H1 (cell line): ENCODE results near the gene CLINT1. TPM values are rescaled to one million over a fixed set of nuclear protein-coding genes. Genes with fewer than 3 reads are reported as not detected.

Source experiments
- CTCF ChIA-PET: fragments of 300-600 bp; sonication (Branson Sonifier 250); formaldehyde crosslinking; loops from one replicate; lab custom pipeline; 2021; ENCODE audit not compliant: partially characterized antibody; lab: Charles Lee
- POLR2A ChIA-PET: fragments of 300-600 bp; sonication (Branson Sonifier 250); formaldehyde crosslinking; loops from one replicate; lab custom pipeline; 2021; ENCODE audit warnings: inconsistent platforms; ENCODE audit not compliant: partially characterized antibody; lab: Charles Lee
- DNase-seq, 2 experiments: peaks; one replicate each; pipeline versions ENCODE4 v3.0.0 to v3.0.0-alpha.2; 2010 to 2022; ENCODE audit warnings: low spot score in 2 of 2, low read depth in 1 of 2, mixed read lengths in 1 of 2
- FAIRE-seq: peaks from 2 replicates; lab custom pipeline; 2011; peaks lifted over from hg19 to GRCh38; lab: Jason Lieb, UNC
- H2AFZ ChIP-seq: 2 replicates; pipeline ENCODE4 v1.8.1; 2012; ENCODE audit warnings: low read length, inconsistent platforms
- H2AK5ac ChIP-seq: 2 replicates; pipeline ENCODE4 v1.6.1; 2013; ENCODE audit warnings: low read depth, low read length
- H2BK120ac ChIP-seq: replicated peaks from 2 replicates; pipeline ENCODE3; 2013; ENCODE audit warnings: low read depth, low read length, inconsistent platforms
- H2BK12ac ChIP-seq: 2 replicates; pipeline ENCODE4 v1.6.1; 2013; ENCODE audit warnings: low read depth, low read length
- H2BK15ac ChIP-seq: 2 replicates; pipeline ENCODE4 v1.6.1; 2013; ENCODE audit warnings: low read length
- H2BK20ac ChIP-seq: 2 replicates; pipeline ENCODE4 v1.6.1; 2013; ENCODE audit warnings: low read length
- H2BK5ac ChIP-seq: 2 replicates; pipeline ENCODE4 v1.6.1; 2013; ENCODE audit warnings: low read depth, low read length
- H3K14ac ChIP-seq: 2 replicates; pipeline ENCODE4 v1.6.1; 2013; ENCODE audit warnings: inconsistent platforms; ENCODE audit not compliant: insufficient read length
- H3K18ac ChIP-seq: 2 replicates; pipeline ENCODE4 v1.6.1; 2013; ENCODE audit warnings: low read length; ENCODE audit errors: extremely low read depth
- H3K23ac ChIP-seq: 2 replicates; pipeline ENCODE4 v1.6.1; 2013; ENCODE audit warnings: inconsistent platforms; ENCODE audit not compliant: insufficient read length
- H3K23me2 ChIP-seq: 2 replicates; pipeline ENCODE4 v1.6.1; 2013; ENCODE audit warnings: low read depth, low read length
- H3K27ac ChIP-seq: 2 replicates; pipeline ENCODE4 v1.6.1; 2011; ENCODE audit warnings: low read depth, low read length, inconsistent platforms
- H3K27me3 ChIP-seq, 4 experiments: replicated peaks in 1 of 4; 1 replicate in 1 of 4; 2 replicates in 3 of 4; pipeline versions ENCODE4 v1.6.1 to v1.8.1; 2011 to 2013; ENCODE audit warnings: low read length in 3 of 4, mild to moderate bottlenecking in 3 of 4, inconsistent platforms in 2 of 4, mixed read lengths in 2 of 4, moderate library complexity in 1 of 4; ENCODE audit not compliant: control insufficient read depth in 3 of 4, insufficient read depth in 3 of 4; ENCODE audit errors: extremely low read depth in 1 of 4
- H3K36me3 ChIP-seq, 4 experiments: 2 replicates each; pipeline versions ENCODE4 v1.6.1 to v1.8.1; 2011 to 2013; ENCODE audit warnings: mild to moderate bottlenecking in 4 of 4, low read length in 3 of 4, moderate library complexity in 2 of 4, control low read depth in 1 of 4, inconsistent platforms in 1 of 4; ENCODE audit not compliant: insufficient read depth in 4 of 4, control insufficient read depth in 2 of 4
- H3K4ac ChIP-seq: replicated peaks from 2 replicates; pipeline ENCODE3; 2013; ENCODE audit warnings: low read length, low read depth, mixed read lengths, inconsistent platforms; ENCODE audit not compliant: insufficient read length
- H3K4me1 ChIP-seq, 4 experiments: replicated peaks in 1 of 4; 1 replicate in 1 of 4; 2 replicates in 3 of 4; pipeline versions ENCODE4 v1.6.1 to v1.8.1; 2011 to 2013; ENCODE audit warnings: low read length in 3 of 4, inconsistent platforms in 2 of 4, mixed read lengths in 1 of 4; ENCODE audit not compliant: insufficient read depth in 4 of 4, control insufficient read depth in 3 of 4
- H3K4me2 ChIP-seq, 2 experiments: 2 replicates each; pipeline versions ENCODE4 v1.6.1 to v1.8.1; 2011 to 2013; ENCODE audit warnings: low read depth in 2 of 2, low read length in 2 of 2, control low read depth in 1 of 2, inconsistent platforms in 1 of 2, mild to moderate bottlenecking in 1 of 2; ENCODE audit not compliant: insufficient read depth in 1 of 2
- H3K4me3 ChIP-seq, 4 experiments: fragments of 200-600, 300-600 bp in 1 of 4; sonication (generic), shearing (Covaris generic), sonication (Bioruptor Twin) in 1 of 4; 2 replicates each; pipeline versions ENCODE4 v1.5.1 to v1.8.1; 2011 to 2016; ENCODE audit warnings: low read length in 4 of 4, low read depth in 3 of 4, control low read depth in 2 of 4, inconsistent platforms in 2 of 4, mild to moderate bottlenecking in 2 of 4, mixed read lengths in 1 of 4, moderate library complexity in 1 of 4; ENCODE audit not compliant: insufficient read depth in 2 of 4; ENCODE audit errors: extremely low read depth in 1 of 4
- H3K56ac ChIP-seq: replicated peaks from 2 replicates; pipeline ENCODE3; 2013; ENCODE audit warnings: low read depth, mild to moderate bottlenecking, mixed read lengths, low read length, inconsistent platforms; ENCODE audit not compliant: insufficient read length
- H3K79me1 ChIP-seq: 2 replicates; pipeline ENCODE4 v1.6.1; 2013; ENCODE audit warnings: low read depth, low read length, control low read depth
- H3K79me2 ChIP-seq, 2 experiments: 2 replicates each; pipeline versions ENCODE4 v1.6.1 to v1.8.1; 2012 to 2013; ENCODE audit warnings: low read length in 2 of 2, mild to moderate bottlenecking in 2 of 2, inconsistent platforms in 1 of 2; ENCODE audit not compliant: insufficient read depth in 2 of 2, control insufficient read depth in 1 of 2
- H3K9ac ChIP-seq, 4 experiments: replicated peaks in 1 of 4; 1 replicate in 1 of 4; 2 replicates in 3 of 4; pipeline versions ENCODE4 v1.6.1 to v1.8.1; 2011 to 2013; ENCODE audit warnings: low read depth in 3 of 4, low read length in 3 of 4, control low read depth in 2 of 4, mild to moderate bottlenecking in 2 of 4, moderate library complexity in 2 of 4, inconsistent platforms in 1 of 4; ENCODE audit errors: extremely low read depth in 1 of 4
- H3K9me3 ChIP-seq, 2 experiments: 2 replicates each; pipeline versions ENCODE4 v1.6.1 to v1.8.1; 2012 to 2013; ENCODE audit warnings: mild to moderate bottlenecking in 2 of 2, moderate library complexity in 2 of 2, control low read depth in 1 of 2, inconsistent platforms in 1 of 2, low read depth in 1 of 2, low read length in 1 of 2, mixed read lengths in 1 of 2; ENCODE audit not compliant: insufficient read depth in 2 of 2
- H4K20me1 ChIP-seq, 2 experiments: replicated peaks in 1 of 2; 2 replicates each; pipeline versions ENCODE3 to v1.8.1; 2011 to 2013; ENCODE audit warnings: inconsistent platforms in 2 of 2, low read length in 2 of 2, mild to moderate bottlenecking in 1 of 2; ENCODE audit not compliant: insufficient read depth in 2 of 2, control insufficient read depth in 1 of 2
- H4K5ac ChIP-seq: 2 replicates; pipeline ENCODE4 v1.6.1; 2013; ENCODE audit warnings: low read length, low read depth, mixed read lengths, inconsistent platforms; ENCODE audit not compliant: insufficient read length
- H4K8ac ChIP-seq: 2 replicates; pipeline ENCODE4 v1.8.0; 2013; ENCODE audit warnings: mild to moderate bottlenecking, moderate library complexity, low read length, inconsistent platforms; ENCODE audit not compliant: insufficient read depth; ENCODE audit errors: extremely low read depth
- H4K91ac ChIP-seq: replicated peaks from 2 replicates; pipeline ENCODE3; 2013; ENCODE audit warnings: low read length, mixed read lengths, inconsistent platforms; ENCODE audit not compliant: insufficient read length
- BACH1 ChIP-seq: IDR thresholded peaks from 2 replicates; pipeline ENCODE4 v1.6.1; 2012; ENCODE audit warnings: low read length, improper control_type of control experiment
- EP300 ChIP-seq, 2 experiments: IDR thresholded peaks; 1 replicate in 1 of 2; 2 replicates in 1 of 2; pipeline ENCODE4 v1.6.1; 2011 to 2012; ENCODE audit warnings: low read depth in 2 of 2, low read length in 2 of 2, mild to moderate bottlenecking in 2 of 2, borderline replicate concordance in 1 of 2, inconsistent platforms in 1 of 2, moderate library complexity in 1 of 2
- EZH2 ChIP-seq: fragments of 200-600 bp; sonication (generic); IDR thresholded peaks from 2 replicates; pipeline ENCODE4 v1.7.1; 2012; ENCODE audit warnings: low read depth, mild to moderate bottlenecking, moderate library complexity, low read length, inconsistent platforms; ENCODE audit not compliant: severe bottlenecking
- FOSL1 ChIP-seq: IDR thresholded peaks from 2 replicates; pipeline ENCODE4 v1.6.1; 2011; ENCODE audit warnings: mild to moderate bottlenecking, low read depth, low read length, moderate library complexity; ENCODE audit not compliant: insufficient read depth
- NANOG ChIP-seq: IDR thresholded peaks from 2 replicates; pipeline ENCODE4 v1.6.1; 2011; ENCODE audit warnings: low read length, low read depth, mild to moderate bottlenecking, inconsistent platforms; ENCODE audit not compliant: insufficient read depth, poor library complexity, severe bottlenecking
- PHF8 ChIP-seq: fragments of 200-600 bp; sonication (generic); conservative IDR thresholded peaks from 2 replicates; pipeline ENCODE4 v1.7.1; 2012; ENCODE audit warnings: low read depth, mild to moderate bottlenecking, inconsistent platforms, low read length, moderate library complexity
- RAD21 ChIP-seq, 2 experiments: IDR thresholded peaks in 1 of 2; conservative IDR thresholded peaks in 1 of 2; 2 replicates each; pipeline ENCODE4 v1.6.1; 2011; ENCODE audit warnings: low read depth in 2 of 2, low read length in 2 of 2, improper control_type of control experiment in 1 of 2, inconsistent platforms in 1 of 2, mild to moderate bottlenecking in 1 of 2, moderate library complexity in 1 of 2
- RNF2 ChIP-seq: fragments of 200-900, 300-1000 bp; sonication (generic); IDR thresholded peaks from 2 replicates; pipeline ENCODE4 v1.7.1; 2016; ENCODE audit warnings: borderline replicate concordance, low read depth, mild to moderate bottlenecking, antibody characterized with exemption, low read length; ENCODE audit not compliant: poor library complexity, severe bottlenecking; ENCODE audit errors: missing control alignments
- SUZ12 ChIP-seq: fragments of 200-600 bp; sonication (generic); IDR thresholded peaks from 2 replicates; pipeline ENCODE4 v1.6.1; 2012; ENCODE audit warnings: mild to moderate bottlenecking, inconsistent platforms, low read length, moderate library complexity, mixed read lengths
- TAF1 ChIP-seq: IDR thresholded peaks from 2 replicates; pipeline ENCODE4 v1.6.1; 2011; ENCODE audit warnings: mild to moderate bottlenecking, low read depth, low read length
- TAF7 ChIP-seq: optimal IDR thresholded peaks from 2 replicates; pipeline ENCODE3; 2011; ENCODE audit warnings: low read depth, mild to moderate bottlenecking, inconsistent platforms, low read length, moderate library complexity, borderline replicate concordance
- WGBS, 2 experiments: shearing (Covaris generic) in 1 of 2; methylation state at CpG; one replicate each; pipeline versions ENCODE4 v1.1.6 to v1.1.7; 2013 to 2015; ENCODE audit warnings: low lambda C conversion rate in 2 of 2, mixed read lengths in 2 of 2, inconsistent platforms in 1 of 2, low coverage in 1 of 2, missing lambda C conversion rate in 1 of 2; ENCODE audit not compliant: insufficient replicate concordance in 2 of 2, insufficient coverage in 1 of 2, insufficient read length in 1 of 2; ENCODE audit errors: extremely low coverage in 1 of 2, missing lambda C conversion rate in 1 of 2; 5-methylcytosine and 5-hydroxymethylcytosine counted together
- polyA plus RNA-seq, 7 experiments: library from polyadenylated mRNA; depleted of rRNA in 3 of 7; stranded (reverse) in 5 of 7; unstranded in 2 of 7; fragments of >200 nt in 5 of 7; fragments of 200-250 nt in 2 of 7; gene quantifications; 1 replicate in 5 of 7; 2 replicates in 1 of 7; 4 replicates in 1 of 7; pipeline versions ENCODE4 v1.2.1 to v1.2.3, GENCODE V29; 2011 to 2013; ENCODE audit warnings: missing spikeins in 2 of 7, mixed read lengths in 2 of 7
- total RNA-seq: library from RNA; stranded (reverse); fragmentation: NEBNext Ultra II Directional; extraction: Animal tissue kit (Norgen Biotek cat#: 25700); gene quantifications from 2 replicates; pipeline ENCODE4 v1.2.1, GENCODE V29; 2021
- TF ChIP-seq, protein P1 (sequence below): IDR thresholded peaks from 2 replicates; pipeline ENCODE4 v1.6.1; 2012; ENCODE audit warnings: inconsistent platforms

The CLINT1 gene
- total and polyA plus RNA-seq, 2 of the 8 experiments (the other 6 are each of a cell fraction or from before 2014, with no cell fraction given) = 85.9 to 140 TPM

DNA sequence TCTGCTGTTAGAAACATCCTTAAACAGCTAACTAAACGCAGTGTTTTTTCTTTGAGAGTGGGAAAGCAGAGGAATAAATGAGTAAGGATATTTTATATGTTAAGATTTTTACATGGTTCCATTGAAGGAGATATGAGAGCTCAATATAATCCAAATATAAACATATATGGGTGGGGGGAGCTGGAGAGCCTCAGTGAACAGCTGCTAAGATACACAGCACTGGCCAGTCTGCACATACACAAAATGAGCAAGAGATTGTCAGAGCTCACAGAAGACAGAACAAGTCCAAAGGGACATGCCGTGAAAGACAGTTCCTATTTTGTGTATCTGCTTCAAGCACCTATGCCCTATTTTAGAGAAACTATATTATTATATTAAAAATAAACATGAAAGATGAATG is 46.9 kb downstream of the CLINT1 start:
- Histone ChIP-seq H3K9me3 (no peaks in the 10 kb centered on the region), H4K20me1 (no peaks in the 10 kb centered on the region), H4K91ac (no peak overlapping the region), H3K23me2 (no peaks in the 10 kb centered on the region), H3K18ac (no peak overlapping the region), H3K14ac (no peak overlapping the region), H4K5ac (no peak overlapping the region), H3K9ac (no peak overlapping the region), H2AK5ac (no peak overlapping the region), H3K36me3 (peaks cover 0 to 58% (median 25%) of the 10 kb centered on the region in 4 experiments; a peak in 7 of 8 replicates), H3K4me3 (no peak overlapping the region), H2BK15ac (no peak overlapping the region), H3K79me2 (peaks cover 0 to 2% of the 10 kb centered on the region in 2 experiments; a peak in 1 of 4 replicates), H2BK120ac (no peak overlapping the region), H3K4ac (no peak overlapping the region), H3K56ac (no peak overlapping the region), H2BK20ac (no peak overlapping the region), H3K27ac (no peak overlapping the region), H2BK5ac (no peak overlapping the region), H4K8ac (no peak overlapping the region), H3K4me2 (no peak overlapping the region), H3K79me1 (no peaks in the 10 kb centered on the region), H2BK12ac (no peak overlapping the region), H2AFZ (no peak overlapping the region), H3K23ac (no peak overlapping the region), H3K4me1 (no peaks in the 10 kb centered on the region), H3K27me3 (no peaks in the 10 kb centered on the region)
- FAIRE-seq = no peak
- 91% methylated on average over 2 of the region's 2 CpGs; no CpG with 5 or more reads in 1 of the 2 experiments for WGBS, 2 experiments
- no peak for DNase-seq
- ChIA-PET POLR2A (interaction anchor here (0.7 kb wide), 1 partner anchor 68 kb away, joined by 3 read pairs; no protein-coding TSS in a partner anchor), CTCF (interaction anchor here (0.8 to 3.1 kb wide), 7 partner anchors 12 to 183 kb away, joined by 3 to 12 read pairs (median 5); no protein-coding TSS in a partner anchor)
- TF ChIP-seq, protein P1, sequence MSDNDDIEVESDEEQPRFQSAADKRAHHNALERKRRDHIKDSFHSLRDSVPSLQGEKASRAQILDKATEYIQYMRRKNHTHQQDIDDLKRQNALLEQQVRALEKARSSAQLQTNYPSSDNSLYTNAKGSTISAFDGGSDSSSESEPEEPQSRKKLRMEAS = no peak
- no peak for TF ChIP-seq TAF1
- TF ChIP-seq FOSL1 = no peak
- no peak for TF ChIP-seq SUZ12
- TF ChIP-seq EP300 (IDR thresholded peaks at IDR 0.05; ENCODE audit: borderline replicate concordance in 1 of 2, low read depth in 2 of 2, low read length in 2 of 2) = no peak
- no peak for TF ChIP-seq NANOG
- no peak for TF ChIP-seq BACH1
- TF ChIP-seq RAD21 (IDR thresholded peaks at IDR 0.05 in 1 of 2, conservative IDR thresholded peaks at IDR 0.05 in 1 of 2; ENCODE audit: low read depth in 2 of 2, low read length in 2 of 2) = no peak
- no peak for TF ChIP-seq EZH2
- TF ChIP-seq RNF2 = no peak
- no peak for TF ChIP-seq PHF8
- no peak for TF ChIP-seq TAF7
